ENCODE measurements around the gene ADGRD2. TPM values are rescaled to one million over a fixed set of nuclear protein-coding genes. Genes with fewer than 3 reads are reported as not detected.

Gene ADGRD2
- total and polyA plus RNA-seq, 9 of the 15 experiments (the other 6 are each of a cell fraction or from before 2014, with no cell fraction given) = not detected

- peak; percentile 95 for ATAC-seq
- 5% methylated on average over 40 of the region's 41 CpGs for WGBS (ENCODE audit: insufficient coverage, low coverage, missing lambda C conversion rate)
- peaks cover 9 to 12% of the 10 kb centered on the region in 2 experiments; a peak in 4 of 5 replicates for H3K4me1 ChIP-seq (replicated peaks in 1 of 2; ENCODE audit: control insufficient read depth in 2 of 2, insufficient read depth in 2 of 2, low read length in 2 of 2)
- TF ChIP-seq STAT5A (IDR thresholded peaks at IDR 0.05; ENCODE audit: borderline replicate concordance, low read length) (peak; percentile 56; the same call in 1 of the 2 replicates), YBX1 (IDR thresholded peaks at IDR 0.05) (no peak), KLF6 (CRISPR knock-in tag; IDR thresholded peaks at IDR 0.05; ENCODE audit: borderline replicate concordance) (no peak), ZNF740 (CRISPR knock-in tag; IDR thresholded peaks at IDR 0.05) (0 out of 2 replicates have a peak, but pooled peaks have one; percentile 2), ZNF740 (tag; IDR thresholded peaks at IDR 0.05) (no peak), GTF2E2 (tag; IDR thresholded peaks at IDR 0.05) (no peak), ARNT (IDR thresholded peaks at IDR 0.05) (peak in 1 of 2 experiments; percentile 90; a peak in 2 of 4 replicates), POLR2AphosphoS5 (IDR thresholded peaks at IDR 0.05; ENCODE audit: control insufficient read depth, insufficient read depth, low read depth, low read length) (peak; percentile 86), ZNF609 (CRISPR knock-in tag; IDR thresholded peaks at IDR 0.05; ENCODE audit: borderline replicate concordance) (0 out of 2 replicates have a peak, but pooled peaks have one; percentile 30), EP300 (IDR thresholded peaks at IDR 0.05; ENCODE audit: low read length) (peak; percentile 45; the same call in 1 of the 2 replicates), ZNF584 (CRISPR knock-in tag; IDR thresholded peaks at IDR 0.05; ENCODE audit: low read depth) (no peak), PPARD (CRISPR knock-in tag; IDR thresholded peaks at IDR 0.05) (no peak), NR2C1 (IDR thresholded peaks at IDR 0.05) (peak; percentile 100), NR2C1 (tag; IDR thresholded peaks at IDR 0.05) (peak; percentile 100), ZNF184 (CRISPR knock-in tag; IDR thresholded peaks at IDR 0.05) (no peak), KLF10 (CRISPR knock-in tag; IDR thresholded peaks at IDR 0.05) (no peak)
Observed at GRCh38 chr9:124415102-124415851, 35.0 kb upstream of the ADGRD2 start, which contains the start of gene PSMB7. Gene PSMB7, minus strand, starts transcription at chr9:124415442. Its CDS starts 17 bp downstream, at chr9:124415425.

More at GRCh38 chr9:124415102-124415851, 35.0 kb upstream of the ADGRD2 start, which contains the start of gene PSMB7:
- peaks cover 43% of the 10 kb centered on the region for H3K36me3 ChIP-seq (ENCODE audit: control insufficient read depth, insufficient read depth, low read length)
- CTCF ChIA-PET (ENCODE audit: low intra/inter-chr PET ratio) = interaction anchor here (1.0 to 1.1 kb wide), 2 partner anchors 123 to 297 kb away, joined by 3 to 4 read pairs; no protein-coding TSS in a partner anchor
- peak within 1 kb of the TSS; percentile 89 for H3K27ac ChIP-seq (ENCODE audit: extremely low read depth, low read depth, low read length)
- peak within 1 kb of the TSS; percentile 95 for H2AFZ ChIP-seq (ENCODE audit: low read depth, low read length)
- peak within 1 kb of the TSS; percentile 93 to 97 for H3K9ac ChIP-seq (ENCODE audit: insufficient read depth in 1 of 2, low read depth in 2 of 2, low read length in 2 of 2)
- peaks cover 37% of the 10 kb centered on the region for H3K79me2 ChIP-seq (ENCODE audit: control insufficient read depth, insufficient read depth, low read length)
- DNase-seq (ENCODE audit: extremely low read depth in 1 of 4, low spot score in 3 of 4) (peak; percentile 94 to 98 (median 94)), FAIRE-seq (peak; percentile 99)
- POLR2A ChIA-PET = interaction anchor here (0.7 to 1.3 kb wide), 4 partner anchors 11 to 23 kb away, joined by 3 to 4 read pairs (median 3); no protein-coding TSS in a partner anchor
- in situ Hi-C loops (cut with MboI) = loop anchor here (25.0 kb wide), 1 partner anchor 297 kb away; no protein-coding TSS in a partner anchor
- H3K4me3 ChIP-seq = peak within 1 kb of the TSS; percentile 89
- H3K9me3 ChIP-seq (replicated peaks; ENCODE audit: control insufficient read depth, insufficient read depth, low read depth, low read length) = peaks cover 6% of the 10 kb centered on the region
- H3K9me1 ChIP-seq (ENCODE audit: control insufficient read depth, insufficient read depth, low read length) = no peaks in the 10 kb centered on the region
- intact Hi-C loops (cut with micrococcal nuclease) = no loop called here
- H3K4me2 ChIP-seq (ENCODE audit: insufficient read depth, low read length) = peak within 1 kb of the TSS; percentile 100
- H3K27me3 ChIP-seq (ENCODE audit: control insufficient read depth in 2 of 2, insufficient read depth in 2 of 2, low read length in 2 of 2) = no peaks in the 10 kb centered on the region
- no TSS peak for BruUV-seq (replicated peaks)
- H4K20me1 ChIP-seq (replicated peaks; ENCODE audit: control insufficient read depth, insufficient read depth, low read length) = no peaks in the 10 kb centered on the region; the same call in 1 of the 2 replicates

All from K562 (cell line).